Neural cell (in vitro differentiated cells): ENCODE data around the gene RAP1GDS1. TPM values are rescaled to one million over a fixed set of nuclear protein-coding genes. Genes with fewer than 3 reads are reported as not detected.

Experiments
- H2AFZ ChIP-seq: fragments of 200-600, 300-800 bp; sonication (generic), shearing (Covaris generic); 2 replicates; pipeline ENCODE4 v1.6.0; 2014; ENCODE audit warnings: low read depth, mild to moderate bottlenecking, antibody characterized with exemption, low read length, moderate library complexity
- H3F3A ChIP-seq: fragments of 200-600 bp; shearing (Covaris generic); 2 replicates; pipeline ENCODE4 v1.6.1; 2016; ENCODE audit warnings: mild to moderate bottlenecking, moderate library complexity, mixed read lengths, antibody characterized with exemption, low read length; ENCODE audit not compliant: insufficient read depth, poor library complexity, severe bottlenecking
- H3K27ac ChIP-seq: fragments of 200-600, 300-800 bp; sonication (generic), shearing (Covaris generic); 2 replicates; pipeline ENCODE4 v1.5.1; 2014; ENCODE audit warnings: mild to moderate bottlenecking, low read length, moderate library complexity
- H3K27me3 ChIP-seq: fragments of 300-800, 200-600 bp; sonication (generic), shearing (Covaris generic); 2 replicates; pipeline ENCODE4 v1.6.0; 2014; ENCODE audit warnings: mild to moderate bottlenecking, low read depth, low read length, moderate library complexity; ENCODE audit not compliant: insufficient read depth
- H3K36me3 ChIP-seq: fragments of 300-800, 200-600 bp; sonication (generic), shearing (Covaris generic); 2 replicates; pipeline ENCODE4 v1.5.1; 2014; ENCODE audit warnings: mild to moderate bottlenecking, antibody characterized with exemption, low read length, moderate library complexity; ENCODE audit not compliant: insufficient read depth
- H3K4me2 ChIP-seq: fragments of 300-800, 200-600 bp; sonication (generic), shearing (Covaris generic); 2 replicates; pipeline ENCODE4 v1.6.0; 2014; ENCODE audit warnings: mild to moderate bottlenecking, low read length
- H3K4me3 ChIP-seq: fragments of 300-800, 200-600 bp; sonication (generic), shearing (Covaris generic); 2 replicates; pipeline ENCODE4 v1.5.1; 2014; ENCODE audit warnings: mild to moderate bottlenecking, low read length, moderate library complexity
- H3K79me2 ChIP-seq: fragments of 200-600 bp; shearing (Covaris generic); replicated peaks from 2 replicates; pipeline ENCODE4 v1.6.0; 2014; ENCODE audit warnings: mild to moderate bottlenecking, low read length, moderate library complexity; ENCODE audit not compliant: insufficient read depth
- H3K9ac ChIP-seq: fragments of 300-800, 200-600 bp; sonication (generic), shearing (Covaris generic); 2 replicates; pipeline ENCODE4 v1.6.1; 2016; ENCODE audit warnings: mild to moderate bottlenecking, low read length, mixed read lengths
- H3K9me2 ChIP-seq: fragments of 200-600 bp; shearing (Covaris generic); 2 replicates; pipeline ENCODE4 v1.6.1; 2016; ENCODE audit warnings: mild to moderate bottlenecking, low read length, mixed read lengths; ENCODE audit not compliant: insufficient read depth
- H3K9me3 ChIP-seq: fragments of 200-600, 300-800 bp; sonication (generic), shearing (Covaris generic); 2 replicates; pipeline ENCODE4 v1.6.1; 2016; ENCODE audit warnings: mild to moderate bottlenecking, mixed run types, low read length, moderate library complexity, mixed read lengths
- H4K20me1 ChIP-seq: fragments of 200-600 bp; shearing (Covaris generic); 2 replicates; pipeline ENCODE4 v1.6.1; 2016; ENCODE audit warnings: mild to moderate bottlenecking, mixed run types; ENCODE audit not compliant: insufficient read depth
- CTCF ChIP-seq: fragments of 450-650 bp; IDR thresholded peaks from 2 replicates; pipeline ENCODE4 v1.5.1; 2014; ENCODE audit warnings: antibody characterized with exemption, mild to moderate bottlenecking, moderate library complexity; ENCODE audit not compliant: poor library complexity, severe bottlenecking
- EP300 ChIP-seq: fragments of 450-650 bp; conservative IDR thresholded peaks from 2 replicates; pipeline ENCODE4 v1.6.1; 2014; ENCODE audit warnings: antibody characterized with exemption, mild to moderate bottlenecking, moderate library complexity; ENCODE audit not compliant: poor library complexity, severe bottlenecking
- EZH2 ChIP-seq: fragments of 200-600, 300-800 bp; shearing (Covaris generic), sonication (generic); IDR thresholded peaks from 2 replicates; pipeline ENCODE4 v1.6.1; 2014; ENCODE audit warnings: antibody characterized with exemption, low read length, borderline replicate concordance, mild to moderate bottlenecking; ENCODE audit not compliant: insufficient read depth, poor library complexity, severe bottlenecking
- MXI1 ChIP-seq: fragments of 450-650 bp; conservative IDR thresholded peaks from 2 replicates; pipeline ENCODE4 v1.6.1; 2014; ENCODE audit warnings: antibody characterized with exemption, mild to moderate bottlenecking; ENCODE audit not compliant: poor library complexity, severe bottlenecking
- POLR2AphosphoS5 ChIP-seq: IDR thresholded peaks from 2 replicates; pipeline ENCODE4 v1.6.1; 2012
- RAD21 ChIP-seq: fragments of 450-650 bp; conservative IDR thresholded peaks from 2 replicates; pipeline ENCODE4 v1.6.1; 2014; ENCODE audit warnings: antibody characterized with exemption, mild to moderate bottlenecking, moderate library complexity
- REST ChIP-seq: IDR thresholded peaks from 2 replicates; pipeline ENCODE4 v1.6.1; 2012; ENCODE audit warnings: borderline replicate concordance
- SMC3 ChIP-seq: fragments of 450-650 bp; conservative IDR thresholded peaks from 2 replicates; pipeline ENCODE4 v1.6.1; 2014; ENCODE audit warnings: antibody characterized with exemption, mild to moderate bottlenecking, moderate library complexity; ENCODE audit not compliant: poor library complexity
- TAF1 ChIP-seq: IDR thresholded peaks from 2 replicates; pipeline ENCODE4 v1.6.1; 2012; ENCODE audit warnings: low read depth
- polyA plus RNA-seq: library from polyadenylated mRNA; depleted of rRNA; stranded (reverse); fragments of >200 nt; gene quantifications from 2 replicates; pipeline ENCODE4 v1.2.3, GENCODE V29; 2014

The RAP1GDS1 gene
- polyA plus RNA-seq, 1 donor from 2014 or later, result 41.1 TPM

- no peaks in the 10 kb centered on the region for H4K20me1 ChIP-seq
- no peak overlapping the region for H3K4me2 ChIP-seq
- H3K79me2 ChIP-seq, result no peaks in the 10 kb centered on the region
- H2AFZ ChIP-seq, result no peak overlapping the region
- H3K36me3 ChIP-seq, result no peaks in the 10 kb centered on the region
- H3K27ac ChIP-seq, result no peak overlapping the region
- H3K9me3 ChIP-seq, result no peaks in the 10 kb centered on the region
- TF ChIP-seq REST (no peak), RAD21 (no peak), EP300 (no peak), CTCF (no peak), MXI1 (no peak), SMC3 (no peak), POLR2AphosphoS5 (no peak)
- H3K9me2 ChIP-seq, result no peaks in the 10 kb centered on the region
- no peaks in the 10 kb centered on the region for H3K27me3 ChIP-seq
- no peak overlapping the region for H3K4me3 ChIP-seq
- H3F3A ChIP-seq, result no peaks in the 10 kb centered on the region
- H3K9ac ChIP-seq, result no peak overlapping the region
Measured at GRCh38 chr4:98248934-98249333, 12.2 kb upstream of the RAP1GDS1 start.

- H2AFZ ChIP-seq, result no peak overlapping the region
Measured at GRCh38 chr4:98249831-98250230, 11.4 kb upstream of the RAP1GDS1 start.

GRCh38 chr4:98253499-98253898 is 7.7 kb upstream of the RAP1GDS1 start:
- Histone ChIP-seq H3K9me3 (no peaks in the 10 kb centered on the region), H4K20me1 (no peaks in the 10 kb centered on the region), H2AFZ (no peak overlapping the region), H3K9me2 (no peaks in the 10 kb centered on the region), H3F3A (no peaks in the 10 kb centered on the region), H3K79me2 (no peaks in the 10 kb centered on the region), H3K4me2 (no peak overlapping the region), H3K36me3 (no peaks in the 10 kb centered on the region), H3K27ac (no peak overlapping the region), H3K9ac (no peak overlapping the region), H3K27me3 (no peaks in the 10 kb centered on the region), H3K4me3 (no peak overlapping the region)
- TF ChIP-seq EP300, result no peak
- TF ChIP-seq MXI1, result no peak
- no peak for TF ChIP-seq SMC3
- no peak for TF ChIP-seq REST
- TF ChIP-seq EZH2, result no peak
- TF ChIP-seq CTCF, result no peak
- TF ChIP-seq TAF1, result no peak
- no peak for TF ChIP-seq RAD21
- no peak for TF ChIP-seq POLR2AphosphoS5

More at GRCh38 chr4:98249831-98250230, 11.4 kb upstream of the RAP1GDS1 start:
- no peaks in the 10 kb centered on the region for H4K20me1 ChIP-seq
- H3K9ac ChIP-seq, result no peak overlapping the region
- H3K4me2 ChIP-seq, result no peak overlapping the region
- TF ChIP-seq POLR2AphosphoS5, result no peak
- no peak for TF ChIP-seq SMC3
- no peak for TF ChIP-seq EP300
- no peaks in the 10 kb centered on the region for H3K27me3 ChIP-seq
- no peaks in the 10 kb centered on the region for H3K79me2 ChIP-seq
- no peak overlapping the region for H3K27ac ChIP-seq
- no peaks in the 10 kb centered on the region for H3K36me3 ChIP-seq
- H3K4me3 ChIP-seq, result no peak overlapping the region
- no peaks in the 10 kb centered on the region for H3K9me3 ChIP-seq
- no peaks in the 10 kb centered on the region for H3F3A ChIP-seq
- H3K9me2 ChIP-seq, result no peaks in the 10 kb centered on the region
